GM19467 (cell line): ENCODE results near the gene ARFIP1.

Source experiments
- ATAC-seq: cut with Tn5 transposase; IDR thresholded peaks from one replicate; pipeline ENCODE4 v1.9.1; 2021; ENCODE audit warnings: mild to moderate bottlenecking, moderate library complexity; ENCODE audit not compliant: unreplicated experiment

Gene ARFIP1

DNA sequence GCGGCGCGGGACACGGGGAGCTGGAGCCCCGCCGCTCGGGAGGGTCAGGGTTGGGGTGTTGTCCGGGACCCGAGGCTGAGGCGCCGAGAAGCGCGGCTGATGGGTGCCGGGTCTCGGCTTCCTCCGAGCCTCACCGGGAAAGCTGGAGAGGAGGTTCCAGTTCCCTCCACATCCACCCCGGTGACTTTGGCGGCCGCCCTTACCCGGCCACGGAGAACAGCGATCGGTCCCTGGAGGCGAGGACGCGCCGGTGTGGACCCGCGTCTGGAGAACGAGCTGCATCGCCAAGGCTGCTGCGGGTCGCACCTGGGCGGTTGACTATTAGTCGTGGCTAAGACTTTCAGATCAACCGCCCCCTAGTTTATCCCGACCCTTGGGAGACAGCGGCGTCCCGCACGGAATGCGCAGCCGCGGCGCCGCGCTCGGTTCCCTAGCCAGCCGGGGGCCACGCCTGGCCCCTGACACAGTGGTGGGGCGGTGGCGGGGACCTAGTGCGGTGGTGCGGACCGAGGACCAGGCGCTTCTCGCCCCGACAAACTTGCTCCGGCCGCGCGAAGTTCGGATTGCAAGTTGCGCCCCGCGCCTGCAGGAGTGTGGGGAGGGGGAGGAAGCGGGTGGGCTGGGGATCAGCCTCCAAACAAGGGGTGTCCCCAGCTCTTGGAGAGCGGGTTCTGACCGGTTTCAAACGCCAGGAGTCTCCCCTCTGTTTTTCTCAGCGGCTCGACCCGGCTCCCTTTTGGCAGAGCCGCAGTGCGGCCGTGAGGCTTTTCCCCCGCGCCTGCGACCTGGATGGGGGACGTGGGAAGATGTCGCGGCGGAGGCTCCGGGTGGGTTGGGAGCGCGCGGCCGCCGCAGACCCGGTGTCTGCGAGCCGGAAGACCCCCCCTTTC lies 156.9 kb downstream of the ARFIP1 start:
- no peak for ATAC-seq

DNA sequence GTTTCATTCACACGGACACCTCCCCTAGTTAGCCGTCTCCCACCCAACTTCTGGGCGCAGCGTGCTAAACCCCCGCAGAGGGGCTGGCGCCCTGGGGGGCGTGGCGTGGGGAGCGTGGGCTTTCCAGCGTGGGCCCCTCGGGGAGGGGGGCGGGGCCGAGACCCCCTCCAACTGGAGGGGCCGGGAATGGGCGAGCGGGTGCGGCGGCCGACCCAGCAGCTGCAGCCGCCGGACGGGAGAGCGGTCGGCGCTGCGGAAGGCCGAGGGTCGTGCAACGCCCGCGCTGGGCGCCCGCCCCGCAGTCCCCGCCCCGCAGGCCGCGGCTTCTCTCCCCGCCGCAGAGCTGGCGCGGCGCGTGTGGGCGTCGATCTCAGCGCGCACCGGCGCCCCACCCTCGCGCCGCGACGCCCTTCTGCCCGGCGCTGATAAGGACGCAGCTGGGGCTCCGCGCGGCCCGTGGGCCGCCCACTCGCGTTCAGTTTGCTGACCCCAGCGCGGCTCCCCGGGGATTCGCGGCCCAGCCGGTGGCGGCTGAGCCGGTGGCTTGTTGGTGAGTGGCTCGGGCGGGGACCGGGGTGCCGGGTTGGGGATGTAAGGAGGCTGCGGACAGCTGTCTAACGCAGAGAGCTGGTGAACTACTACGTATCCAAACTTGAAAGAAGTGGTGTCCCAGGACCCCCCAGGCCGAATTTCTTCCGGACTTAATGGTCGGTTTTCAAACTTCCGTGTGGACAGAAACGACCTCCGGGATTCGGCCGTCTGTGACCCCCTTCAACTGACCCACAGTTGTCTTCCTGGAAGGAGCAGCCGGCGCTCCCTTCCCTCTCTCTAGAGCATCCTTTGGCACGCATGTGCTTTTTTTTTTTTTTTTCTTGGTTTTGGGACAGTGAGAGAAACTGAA lies 157.8 kb downstream of the ARFIP1 start:
- no peak for ATAC-seq

DNA sequence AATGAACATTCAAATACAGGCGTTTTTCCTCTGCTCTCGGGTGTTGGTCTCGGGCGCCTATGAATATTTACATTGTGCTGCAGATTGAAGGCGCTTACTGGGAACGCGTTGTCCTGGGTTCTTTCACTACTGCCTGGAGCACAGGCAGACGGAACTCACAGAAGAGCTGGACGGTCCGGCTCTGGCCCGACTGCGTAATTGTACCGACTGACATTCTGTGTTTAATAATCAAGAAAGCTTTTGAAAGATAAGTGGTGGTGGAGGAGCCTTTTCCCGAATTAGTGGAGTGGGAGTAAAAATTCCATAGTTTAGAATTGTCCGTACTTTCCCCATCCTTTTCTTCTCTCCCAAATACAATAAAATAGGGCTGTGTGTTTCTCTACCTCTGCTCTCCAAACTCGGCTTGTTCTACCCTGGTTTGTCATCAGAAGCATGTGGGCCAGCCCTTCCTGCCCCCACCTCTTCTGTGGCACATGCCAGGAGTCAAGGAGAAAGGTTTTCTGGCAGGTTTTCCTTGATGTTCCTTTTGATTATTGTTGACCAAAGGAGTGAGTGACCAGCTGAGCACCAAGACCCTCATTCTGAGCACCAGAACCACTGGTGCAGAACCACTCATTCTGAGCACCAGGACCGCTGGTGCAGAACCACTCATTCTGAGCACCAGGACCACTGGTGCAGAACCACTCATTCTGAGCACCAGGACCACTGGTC lies 158.6 kb downstream of the ARFIP1 start:
- ATAC-seq, result no peak

DNA sequence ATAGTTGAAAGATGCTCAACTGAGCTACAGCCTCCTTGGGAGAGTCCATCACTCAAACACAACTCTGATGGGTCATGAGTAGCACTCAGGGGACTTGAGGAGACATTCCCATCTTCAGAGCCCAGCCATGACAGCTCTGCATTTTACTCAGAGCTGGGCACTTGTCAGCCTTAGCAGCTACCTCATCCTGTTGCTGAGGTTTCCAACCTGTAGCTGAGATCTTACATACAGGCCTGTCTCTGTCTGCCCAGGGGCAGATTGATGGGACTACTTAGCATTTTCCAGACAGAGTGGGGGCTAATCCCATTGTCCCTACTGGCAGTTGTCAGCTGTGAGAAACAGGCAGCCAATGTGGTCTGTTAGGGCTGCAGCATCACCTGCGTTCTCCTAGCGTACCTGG lies 159.9 kb downstream of the ARFIP1 start:
- no peak for ATAC-seq

DNA sequence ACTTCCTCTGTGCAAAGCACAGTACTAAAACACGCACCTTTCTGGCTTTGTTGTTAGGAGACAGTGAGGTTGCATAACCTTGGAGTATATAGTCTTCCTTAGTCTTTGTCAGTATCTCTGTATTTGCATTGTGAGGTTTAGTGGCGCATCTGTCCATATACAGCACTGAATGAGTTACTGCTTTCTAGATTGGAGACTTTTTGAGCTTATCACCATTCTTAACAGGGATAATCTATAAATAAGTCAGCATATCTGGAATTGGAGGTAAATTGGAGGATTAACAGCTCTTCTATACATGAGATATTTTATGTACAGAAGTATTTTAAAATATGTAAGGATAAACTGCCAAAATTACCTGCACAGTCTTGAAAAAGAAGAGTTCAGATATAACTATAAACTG lies 160.7 kb downstream of the ARFIP1 start:
- no peak for ATAC-seq

DNA sequence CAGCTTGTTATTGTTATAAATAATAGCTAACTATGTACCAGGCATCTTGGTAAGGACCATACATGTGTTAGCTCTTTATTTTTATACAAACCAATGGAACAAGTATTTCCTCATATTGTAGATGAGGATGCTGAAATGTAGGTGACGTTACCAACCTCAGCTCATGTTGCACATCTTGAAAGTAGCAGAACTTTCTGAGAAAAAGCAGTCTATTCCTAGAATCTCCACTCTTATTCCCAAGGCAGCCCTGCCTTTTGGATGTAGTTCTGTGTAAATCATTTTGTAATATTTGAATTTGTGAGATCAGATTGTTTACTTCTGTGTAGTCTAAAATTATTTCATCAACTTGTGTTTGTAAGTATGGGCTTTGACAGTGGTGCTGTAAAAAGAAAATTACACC lies 161.7 kb downstream of the ARFIP1 start:
- ATAC-seq, result no peak

DNA sequence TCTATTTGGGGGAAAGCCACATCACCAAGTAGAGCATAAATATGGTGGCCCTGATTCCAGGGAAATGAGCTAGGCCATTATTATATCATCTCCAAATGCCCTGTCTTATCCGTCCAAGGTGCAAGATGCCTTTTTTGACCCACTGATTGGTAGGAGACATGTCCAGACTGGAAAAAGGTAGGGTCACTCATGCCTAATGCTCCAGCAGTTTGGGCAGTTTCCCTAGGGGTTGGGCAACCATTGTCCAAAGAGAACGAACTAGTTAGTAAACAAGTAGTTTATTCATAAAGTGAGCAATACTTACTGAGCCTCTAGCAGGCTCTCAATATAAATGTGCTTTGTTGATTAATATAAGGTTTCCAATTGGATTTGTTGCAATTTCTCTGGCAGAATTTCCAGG lies 162.6 kb downstream of the ARFIP1 start:
- ATAC-seq, result no peak

DNA sequence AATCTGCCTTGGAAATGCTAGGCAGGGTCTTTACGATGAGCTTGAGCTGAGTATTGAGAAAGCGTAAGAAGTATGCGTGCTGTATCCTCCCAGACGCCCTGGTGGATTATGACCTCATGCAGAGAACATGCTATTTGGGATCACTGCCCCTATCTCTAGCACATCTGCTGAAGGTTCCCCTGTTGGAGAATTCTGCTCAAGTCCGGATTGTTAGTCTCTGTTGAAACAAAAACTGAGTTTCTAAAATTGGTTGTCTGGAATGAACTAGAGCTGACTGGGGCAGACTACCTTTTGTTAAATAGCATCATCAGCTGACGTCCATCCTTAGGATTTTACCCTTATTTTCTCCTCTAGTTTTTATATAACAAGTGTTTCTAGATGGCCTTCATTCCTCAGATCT lies 163.9 kb downstream of the ARFIP1 start:
- no peak for ATAC-seq

DNA sequence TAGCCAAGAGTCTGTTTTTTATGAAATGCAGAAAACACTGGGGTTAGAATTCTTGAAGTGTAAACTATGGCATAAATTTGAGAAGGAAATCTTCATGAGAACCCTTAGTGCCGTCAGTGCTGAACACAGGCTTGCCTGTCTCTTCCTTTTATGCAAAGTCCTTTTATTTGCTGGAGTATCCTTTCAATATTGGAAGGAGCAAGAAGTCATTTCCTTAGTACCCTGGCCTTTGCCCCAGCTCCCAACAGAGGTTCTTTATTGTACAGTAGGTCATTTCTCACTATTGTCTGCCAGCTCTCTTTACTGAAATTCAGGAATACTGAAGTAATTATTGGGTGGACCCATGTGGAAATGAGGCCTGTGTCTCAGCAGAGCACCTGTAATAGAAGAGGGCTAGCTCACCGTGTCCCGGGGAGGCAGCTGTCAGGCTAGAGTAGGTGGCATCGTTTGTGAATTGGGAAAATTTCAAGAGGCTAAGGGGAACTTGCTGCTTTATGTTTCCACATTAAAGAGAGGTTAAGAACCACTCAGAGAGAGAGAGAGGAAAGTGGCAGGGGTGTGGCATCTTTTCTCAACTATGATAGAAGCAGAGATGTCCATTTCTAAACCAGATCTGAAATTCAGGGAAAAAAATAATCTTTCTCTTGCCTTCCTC lies 165.0 kb downstream of the ARFIP1 start:
- no peak for ATAC-seq

DNA sequence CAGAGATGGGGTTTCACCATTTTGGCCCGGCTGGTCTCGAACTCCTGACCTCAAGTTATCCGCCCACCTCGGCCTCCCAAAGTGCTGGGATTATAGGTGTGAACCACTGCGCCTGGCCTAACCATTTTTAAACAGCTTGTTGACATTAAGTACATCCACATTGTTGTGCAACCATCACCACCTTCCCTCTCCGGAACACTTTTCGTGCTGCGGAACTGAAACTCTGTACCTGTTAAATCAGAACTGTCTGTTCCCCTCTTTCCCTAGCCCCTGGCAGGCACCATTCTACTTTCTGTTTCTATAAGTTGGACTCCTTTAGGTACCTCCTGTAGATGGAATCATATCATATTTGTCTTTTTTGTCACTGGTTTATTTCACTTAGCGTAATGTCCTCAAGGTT lies 165.9 kb downstream of the ARFIP1 start:
- ATAC-seq, result no peak

DNA sequence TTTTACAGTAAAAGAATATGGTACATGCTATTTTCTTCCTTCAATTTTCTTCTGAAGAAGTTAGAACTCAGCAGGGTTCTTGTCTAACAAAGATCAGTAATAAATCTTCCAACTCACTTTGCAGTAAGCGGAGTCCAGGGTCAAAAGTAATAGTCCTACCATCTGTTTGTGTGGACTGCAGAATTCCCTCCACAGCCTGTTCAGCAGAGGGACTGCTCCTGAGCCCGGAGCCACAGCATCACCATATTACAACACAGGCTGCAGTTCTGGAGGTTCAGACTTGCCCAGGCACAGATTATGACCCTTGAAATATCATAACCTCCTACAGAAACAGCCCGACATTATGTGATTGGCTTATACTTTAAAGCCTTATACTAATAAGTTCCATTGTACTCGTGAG lies 166.7 kb downstream of the ARFIP1 start:
- ATAC-seq, result no peak

DNA sequence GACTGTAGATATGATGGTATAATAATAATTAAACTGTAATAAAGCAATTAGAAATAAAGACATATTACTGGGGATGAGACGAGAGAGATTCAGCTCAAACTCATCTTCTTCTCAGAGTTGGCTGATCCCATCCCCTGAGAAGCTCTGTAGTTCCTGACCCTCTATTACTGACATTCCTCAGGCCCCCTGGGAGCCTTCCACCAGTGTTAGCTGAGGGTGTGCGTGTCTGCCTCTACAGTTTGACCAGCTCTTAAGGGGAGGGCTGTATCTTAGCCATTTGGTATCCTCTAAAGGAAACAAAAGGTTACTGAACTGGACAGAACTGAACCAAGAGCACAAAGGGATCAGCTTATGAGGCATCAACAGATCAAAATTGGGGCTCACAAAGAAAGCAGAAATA lies 167.6 kb downstream of the ARFIP1 start:
- ATAC-seq, result no peak

DNA sequence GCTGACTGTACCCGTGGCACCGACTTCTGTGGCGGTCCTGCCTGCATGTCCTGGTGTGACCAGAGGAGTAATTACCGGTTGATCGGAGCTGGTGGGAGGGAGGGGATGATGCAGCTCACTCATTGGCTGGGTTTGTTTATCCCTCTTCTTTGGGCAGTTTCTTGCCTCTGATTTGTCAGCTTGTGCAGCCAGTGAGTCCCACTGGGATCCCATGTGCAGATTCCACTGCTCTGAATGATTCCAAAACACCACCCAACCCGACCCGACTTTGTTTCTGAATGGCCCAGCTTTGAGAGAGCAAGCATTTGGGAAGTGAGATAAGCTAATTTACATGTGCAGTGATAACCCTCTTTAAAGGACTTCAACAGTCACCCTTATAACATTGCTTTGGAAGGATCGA lies 170.2 kb downstream of the ARFIP1 start:
- no peak for ATAC-seq

DNA sequence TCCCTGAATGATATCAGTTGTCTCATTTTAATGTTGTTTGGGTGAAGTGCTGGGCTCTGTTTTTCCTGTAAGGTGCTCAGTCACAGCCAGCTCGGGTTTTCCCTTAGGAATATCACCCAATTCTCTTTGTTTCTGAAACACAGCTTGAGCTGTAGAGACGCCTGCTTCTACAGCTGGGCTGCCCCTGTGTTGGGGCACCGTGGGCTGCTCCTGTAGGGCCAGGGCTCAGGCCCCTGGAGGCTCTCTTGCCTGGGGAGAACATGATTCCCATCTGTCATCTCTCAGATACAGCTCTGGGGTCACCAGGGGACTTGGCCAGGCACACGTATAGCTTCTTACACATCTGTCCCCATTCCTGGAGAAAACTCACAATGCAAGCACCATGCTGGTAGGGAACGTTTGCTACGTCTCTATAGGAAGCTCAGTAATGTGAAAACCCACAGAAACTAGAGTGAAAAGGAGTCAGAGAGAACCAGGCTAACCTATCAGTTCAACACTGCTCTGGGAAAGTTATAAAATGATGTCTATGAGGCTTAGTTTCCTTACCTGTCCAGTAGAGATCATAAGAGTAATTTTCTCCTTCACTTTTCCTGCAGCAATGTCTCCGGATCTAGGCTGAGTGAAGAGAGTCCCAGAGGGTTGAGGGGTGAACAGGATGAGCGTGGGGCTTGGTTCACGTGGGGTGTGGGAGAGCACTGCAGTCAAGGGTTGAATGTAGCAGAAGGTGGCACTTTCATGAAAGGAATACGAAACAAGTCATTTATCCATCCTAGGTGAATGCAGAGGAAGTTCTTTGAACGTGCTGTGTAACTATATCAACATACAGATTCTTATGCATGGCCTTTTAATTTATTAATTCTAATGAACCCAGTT lies 170.9 kb downstream of the ARFIP1 start:
- ATAC-seq, result no peak

DNA sequence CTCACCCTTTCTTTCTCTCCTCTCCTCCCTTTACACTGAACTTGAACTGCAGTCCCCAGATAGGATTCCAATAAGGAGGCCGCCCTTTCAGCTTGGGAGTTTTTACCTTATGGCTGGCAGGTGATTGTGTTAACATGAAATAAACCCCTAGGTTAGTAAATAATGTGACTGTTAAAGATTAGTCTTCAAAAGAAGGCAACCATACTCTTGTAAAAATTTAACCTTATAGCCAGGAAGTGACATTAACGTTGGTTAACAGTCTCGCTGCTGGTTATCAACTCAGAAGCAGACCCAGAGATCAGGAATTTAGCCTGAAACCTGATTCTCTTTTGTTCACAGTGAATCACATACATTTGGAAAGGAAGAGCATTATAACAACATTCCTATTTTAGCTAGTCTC lies 171.6 kb downstream of the ARFIP1 start:
- ATAC-seq, result no peak

DNA sequence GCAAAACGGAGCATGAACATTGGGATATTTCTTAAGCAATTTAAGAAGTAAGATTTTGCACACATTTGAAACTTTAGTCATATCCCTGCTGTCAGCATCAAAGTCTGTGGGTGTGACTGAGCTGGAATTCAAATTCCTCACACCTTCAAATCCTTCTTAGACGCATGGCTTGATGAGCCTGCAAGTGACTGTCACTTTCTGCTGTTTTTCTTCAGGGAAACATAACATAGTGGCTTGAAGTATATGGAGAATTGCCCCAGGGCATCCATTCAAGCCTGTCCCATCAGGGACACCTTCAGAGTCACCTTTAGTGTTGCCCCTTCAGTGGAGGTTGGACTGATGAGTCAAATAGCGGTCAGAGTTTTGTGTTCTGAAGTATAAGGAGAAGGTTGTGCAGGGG lies 173.8 kb downstream of the ARFIP1 start:
- no peak for ATAC-seq

DNA sequence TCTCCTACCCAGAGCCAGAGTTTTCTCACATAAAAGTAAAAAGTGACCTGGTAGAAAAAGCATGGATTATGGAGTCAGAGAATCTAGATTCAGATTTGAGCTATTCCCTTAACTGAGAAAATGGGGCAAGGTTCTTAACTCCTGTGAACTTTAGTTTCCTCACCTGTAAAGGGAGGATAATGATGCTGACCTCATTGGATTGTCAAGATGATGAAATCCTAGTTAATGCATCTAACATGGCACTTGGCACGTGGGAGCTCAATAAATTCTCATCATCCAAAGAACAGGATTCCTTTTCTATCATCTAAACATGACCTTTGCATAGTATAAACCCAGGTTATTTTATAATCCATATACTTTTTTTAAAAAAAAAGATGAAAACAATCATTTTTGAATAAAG lies 175.0 kb downstream of the ARFIP1 start:
- no peak for ATAC-seq

DNA sequence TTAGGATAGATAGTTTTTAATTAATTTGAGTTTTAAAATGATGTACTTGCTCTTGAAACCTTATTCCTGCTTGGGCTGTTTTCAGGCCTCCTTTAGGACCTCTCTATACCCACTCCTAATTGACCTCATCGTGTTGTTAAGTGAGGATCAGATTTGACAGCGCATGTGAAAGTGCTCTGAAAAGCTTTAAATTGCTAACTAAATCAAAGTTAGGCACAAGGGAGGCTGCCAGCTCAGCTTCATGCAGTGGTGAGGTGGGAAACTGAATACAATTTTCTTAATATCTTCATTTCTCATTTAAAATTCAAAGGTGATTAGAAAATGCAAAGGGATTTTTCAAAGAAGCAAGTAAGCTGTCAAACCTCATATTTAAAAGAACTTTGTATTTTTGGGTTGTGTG lies 176.4 kb downstream of the ARFIP1 start:
- ATAC-seq, result no peak

DNA sequence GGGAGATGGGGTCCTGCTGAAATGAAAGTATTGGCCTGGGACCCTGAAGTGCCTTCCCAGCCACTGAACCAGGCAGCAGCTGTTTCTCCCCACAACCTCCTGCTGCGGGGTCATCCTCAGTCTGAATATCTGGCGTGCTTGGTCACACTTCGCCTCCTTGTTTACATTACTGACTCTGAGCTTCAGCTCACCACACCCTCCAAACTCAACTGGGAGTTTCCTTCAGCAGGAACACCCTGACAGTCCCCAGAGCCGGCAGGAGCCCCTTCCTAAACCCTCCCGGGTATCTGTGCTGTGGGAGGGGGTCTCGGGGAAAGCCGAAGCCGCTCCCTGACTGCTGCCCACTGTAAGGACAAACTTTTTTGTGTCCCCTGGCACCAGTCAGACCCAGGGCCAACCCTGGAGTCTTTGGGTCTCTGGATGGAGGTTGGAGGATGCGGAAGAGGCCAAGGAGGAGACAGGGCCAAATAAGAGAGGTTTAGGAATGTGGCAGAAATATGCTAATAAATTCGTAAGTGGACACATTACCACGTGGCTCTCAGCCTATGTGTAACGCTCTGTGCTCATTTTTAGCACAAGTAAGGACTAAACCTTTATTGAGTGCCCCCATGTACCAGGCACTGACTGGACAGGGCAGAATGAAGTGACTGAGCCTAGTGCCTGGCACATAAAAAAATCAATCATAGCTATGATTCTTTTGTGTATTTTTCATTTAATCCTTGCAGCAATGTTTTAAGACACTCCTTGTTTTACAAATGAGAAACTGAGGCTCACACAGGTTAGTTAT lies 177.1 kb downstream of the ARFIP1 start:
- no peak for ATAC-seq
